GM08714 (cell line): Measurements from ENCODE around the gene CSMD2.

Experiments
- H3K4me3 ChIP-seq: fragments of 200-500 bp; sonication (Bioruptor generic); 2 replicates; pipeline ENCODE4 v1.5.1; 2014; ENCODE audit warnings: mild to moderate bottlenecking, low read length, inconsistent platforms
- ZNF274 ChIP-seq: IDR thresholded peaks from 2 replicates; pipeline ENCODE4 v1.6.1; 2012; ENCODE audit warnings: mild to moderate bottlenecking, low read depth, low read length

Gene CSMD2

DNA sequence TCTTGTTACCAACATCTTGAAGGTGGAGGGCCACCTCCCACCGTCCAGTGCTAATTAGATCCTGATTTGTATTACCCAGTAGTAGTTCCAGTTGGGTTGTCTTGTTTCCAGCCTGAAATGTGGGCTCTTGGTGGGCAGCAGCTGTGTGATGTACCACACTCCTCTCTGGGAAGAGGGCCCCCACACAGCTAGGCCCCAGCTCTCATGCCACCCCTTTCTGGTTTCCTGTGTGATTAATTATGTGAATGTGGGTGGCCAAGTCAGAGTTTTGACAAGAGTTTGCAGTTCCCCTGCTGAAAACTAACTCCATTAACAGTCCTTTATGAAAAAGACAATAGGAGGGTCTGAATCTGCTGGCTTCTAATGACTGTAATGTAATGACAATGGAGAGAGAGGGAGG, 297.3 kb downstream of the CSMD2 start:
- no peak overlapping the region for H3K4me3 ChIP-seq
- TF ChIP-seq ZNF274: no peak

DNA sequence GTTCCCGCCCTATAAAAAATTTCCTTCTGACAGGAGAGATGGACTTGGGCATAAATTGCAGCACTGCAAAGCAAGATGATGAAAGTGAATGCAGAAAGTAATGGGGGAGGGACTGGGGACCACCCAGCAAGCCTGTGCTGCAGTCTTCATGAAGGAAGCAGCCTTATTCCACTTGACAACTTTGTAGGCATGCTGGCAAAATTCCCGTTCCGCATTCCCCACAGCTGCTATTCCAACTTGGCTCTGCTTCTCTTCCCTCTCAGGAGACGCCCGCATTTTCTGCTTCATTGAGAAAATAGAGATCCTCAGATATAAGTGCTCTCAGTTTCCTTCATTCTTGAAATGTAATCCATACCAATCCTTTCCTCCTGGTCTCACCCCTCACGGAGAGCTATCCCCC, 298.7 kb downstream of the CSMD2 start:
- no peak for TF ChIP-seq ZNF274
- H3K4me3 ChIP-seq: no peak overlapping the region

GRCh38 chr1:33864460-33865389, 300.3 kb downstream of the CSMD2 start:
- no peak for TF ChIP-seq ZNF274
- H3K4me3 ChIP-seq: no peak overlapping the region

- TF ChIP-seq ZNF274: no peak
- H3K4me3 ChIP-seq: no peak within 1 kb of the TSS
These were observed 301.3 kb downstream of the CSMD2 start, which contains the start of gene HMGB4 for GRCh38 chr1:33863779-33864178. TSS of gene HMGB4 (plus strand) at chr1:33864079. CDS start at chr1:33864192, 113 bp downstream.

- TF ChIP-seq ZNF274: no peak
- H3K4me3 ChIP-seq: no peak overlapping the region
These were observed 304.4 kb downstream of the CSMD2 start for GRCh38 chr1:33860671-33861070.

- H3K4me3 ChIP-seq: no peak overlapping the region
These were observed 310.9 kb downstream of the CSMD2 start for GRCh38 chr1:33854091-33854490.

DNA sequence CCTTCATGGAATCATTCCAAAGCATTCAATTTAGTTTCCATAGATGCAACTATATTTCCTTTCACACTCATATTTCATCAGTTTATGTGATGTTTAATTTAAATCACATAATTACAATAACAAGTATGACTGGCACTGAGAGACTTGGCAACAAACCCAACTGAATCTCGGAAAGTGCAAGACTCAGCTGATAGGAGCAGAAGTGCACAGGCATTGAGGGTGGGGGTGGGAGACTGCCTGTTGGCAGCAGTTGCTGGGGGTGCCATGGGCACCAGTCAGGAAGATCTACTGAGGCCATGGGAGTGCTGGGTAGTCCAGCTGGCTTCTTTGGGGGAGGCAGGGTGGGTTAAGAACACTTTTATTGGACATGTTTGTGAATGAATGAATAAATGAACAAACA, 311.6 kb downstream of the CSMD2 start:
- no peak overlapping the region for H3K4me3 ChIP-seq
- TF ChIP-seq ZNF274: no peak

More at GRCh38 chr1:33854091-33854490, 310.9 kb downstream of the CSMD2 start:
- no peak for TF ChIP-seq ZNF274

- no peak for TF ChIP-seq ZNF274
- H3K4me3 ChIP-seq: no peak overlapping the region
These were observed 312.3 kb downstream of the CSMD2 start for GRCh38 chr1:33852711-33853110.

- no peak for TF ChIP-seq ZNF274
- H3K4me3 ChIP-seq: no peak overlapping the region
These were observed 314.5 kb downstream of the CSMD2 start for GRCh38 chr1:33850481-33850880.

GRCh38 chr1:33849211-33849610, 315.8 kb downstream of the CSMD2 start:
- no peak for TF ChIP-seq ZNF274
- H3K4me3 ChIP-seq: no peak overlapping the region

- no peak for TF ChIP-seq ZNF274
- no peak overlapping the region for H3K4me3 ChIP-seq
These were observed 316.7 kb downstream of the CSMD2 start for GRCh38 chr1:33848205-33848937.

DNA sequence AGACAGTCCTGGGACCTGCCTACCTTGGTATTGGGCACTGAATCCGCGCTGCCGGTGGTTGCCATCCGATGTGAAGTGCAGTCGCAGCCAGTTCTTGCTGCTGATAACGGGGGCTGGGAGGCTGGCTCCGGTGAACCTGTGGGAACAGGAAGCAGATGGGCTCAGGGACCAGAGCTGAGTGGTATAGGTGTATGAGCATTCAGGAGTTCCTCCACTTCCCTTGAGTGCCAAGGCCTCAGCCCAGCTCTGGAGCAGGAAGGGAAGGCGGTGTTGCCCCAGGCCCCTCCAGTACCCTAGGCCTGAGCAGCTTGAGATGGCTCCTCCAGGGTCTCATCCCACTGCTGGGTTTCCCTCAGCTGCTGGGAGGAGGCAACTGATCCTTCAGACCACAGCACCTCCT, 318.2 kb downstream of the CSMD2 start:
- TF ChIP-seq ZNF274: no peak
- no peak overlapping the region for H3K4me3 ChIP-seq

GRCh38 chr1:33844166-33844565, 320.9 kb downstream of the CSMD2 start:
- H3K4me3 ChIP-seq: no peak overlapping the region
- no peak for TF ChIP-seq ZNF274

DNA sequence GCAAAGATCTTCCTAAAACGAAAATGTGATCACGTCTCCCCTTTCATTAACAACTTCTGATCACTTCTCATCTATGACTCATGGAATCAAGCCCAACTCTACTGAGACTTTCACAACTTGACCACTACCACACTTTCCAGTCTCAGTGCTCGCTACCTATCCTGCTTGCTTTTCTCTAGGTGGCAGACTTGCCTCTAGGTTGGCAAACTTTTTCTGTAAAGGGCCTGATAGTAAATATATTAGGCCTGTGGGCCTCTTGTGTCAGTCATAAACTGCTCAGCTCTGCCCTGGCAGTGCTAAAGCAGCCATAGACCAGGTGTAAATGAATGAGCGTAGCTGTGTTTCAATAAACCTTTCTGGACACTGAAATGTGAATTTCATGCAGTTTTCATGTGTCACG, 322.7 kb downstream of the CSMD2 start:
- no peak for TF ChIP-seq ZNF274
- H3K4me3 ChIP-seq: no peak overlapping the region

GRCh38 chr1:33841494-33841893, 323.5 kb downstream of the CSMD2 start:
- no peak for TF ChIP-seq ZNF274
- H3K4me3 ChIP-seq: no peak overlapping the region
